ENCODE data around the gene MACIR. TPM values are rescaled to one million over a fixed set of nuclear protein-coding genes. Genes with fewer than 3 reads are reported as not detected.
"Not testable (repeated sequence)": the region's sequence is repeated elsewhere in the genome, so short reads cannot be mapped to it uniquely, and the experiment has no call there.

MACIR gene
- polyA plus RNA-seq, 3 donors = 1.2 to 1.9 (median 1.9) TPM

GRCh38 chr5:103218164-103218563, 40.4 kb upstream of the MACIR start:
- no CpG with 5 or more reads among the region's 5 CpGs for WGBS (ENCODE audit: insufficient coverage)
- no peak for DNase-seq
- peaks cover 4% of the 10 kb centered on the region for H3K4me1 Mint-ChIP-seq
- no peak overlapping the region for H3K4me3 ChIP-seq (replicated peaks in 1 of 3; ENCODE audit: low read depth in 2 of 3, low read length in 3 of 3)
- H3K9me3 ChIP-seq (replicated peaks in 1 of 2; ENCODE audit: control insufficient read depth in 1 of 2, insufficient read depth in 1 of 2, low read length in 2 of 2) = no peaks in the 10 kb centered on the region
- H3K9me3 Mint-ChIP-seq = peaks cover 0 to 7% (median 2%) of the 10 kb centered on the region in 7 donors
- no peaks in the 10 kb centered on the region for H3K27me3 ChIP-seq (ENCODE audit: control insufficient read depth in 2 of 2, insufficient read depth in 2 of 2, low read length in 2 of 2)
- H3K4me2 ChIP-seq (replicated peaks; ENCODE audit: extremely low read depth, low read length, poor library complexity, severe bottlenecking) = no peak overlapping the region
- no peak overlapping the region for H3K27ac Mint-ChIP-seq
- no peak overlapping the region for H3K4me3 Mint-ChIP-seq
- H3K79me2 ChIP-seq (ENCODE audit: insufficient read depth, low read length) = no peaks in the 10 kb centered on the region
- H3K9ac ChIP-seq (ENCODE audit: insufficient read depth, low read length, poor library complexity, severe bottlenecking) = no peak overlapping the region
- H2AFZ ChIP-seq (ENCODE audit: insufficient read depth, low read depth, low read length, poor library complexity, severe bottlenecking) = no peak overlapping the region
- no peaks in the 10 kb centered on the region for H3K4me1 ChIP-seq (ENCODE audit: control insufficient read depth in 1 of 2, insufficient read depth in 2 of 2, low read length in 2 of 2)
- no peaks in the 10 kb centered on the region for H4K20me1 ChIP-seq (ENCODE audit: insufficient read depth, low read length)
- H3K27me3 Mint-ChIP-seq (ENCODE audit: low read depth in 3 of 3) = no peaks in the 10 kb centered on the region
- no peak for TF ChIP-seq CTCF (IDR thresholded peaks at IDR 0.05)
- no peak overlapping the region for H3K27ac ChIP-seq (ENCODE audit: low read depth in 1 of 2, low read length in 2 of 2)
- intact Hi-C loops (cut with micrococcal nuclease) = no loop called here
- H3K36me3 ChIP-seq (replicated peaks in 1 of 2; ENCODE audit: control insufficient read depth in 1 of 2, insufficient read depth in 2 of 2, low read length in 2 of 2) = no peaks in the 10 kb centered on the region
- peaks cover 2 to 4% of the 10 kb centered on the region in 2 donors for H3K36me3 Mint-ChIP-seq

- H3K27me3 Mint-ChIP-seq (ENCODE audit: low read depth in 3 of 3); H3K4me3 ChIP-seq (replicated peaks in 1 of 3; ENCODE audit: low read depth in 2 of 3, low read length in 3 of 3); H3K36me3 ChIP-seq (replicated peaks in 1 of 2; ENCODE audit: control insufficient read depth in 1 of 2, insufficient read depth in 2 of 2, low read length in 2 of 2); intact Hi-C loops (cut with micrococcal nuclease); H3K79me2 ChIP-seq (ENCODE audit: insufficient read depth, low read length); H3K4me1 Mint-ChIP-seq; H4K20me1 ChIP-seq (ENCODE audit: insufficient read depth, low read length); H3K4me1 ChIP-seq (ENCODE audit: control insufficient read depth in 1 of 2, insufficient read depth in 2 of 2, low read length in 2 of 2); H3K4me3 Mint-ChIP-seq; H3K27me3 ChIP-seq (ENCODE audit: control insufficient read depth in 2 of 2, insufficient read depth in 2 of 2, low read length in 2 of 2); H2AFZ ChIP-seq (ENCODE audit: insufficient read depth, low read depth, low read length, poor library complexity, severe bottlenecking); H3K9ac ChIP-seq (ENCODE audit: insufficient read depth, low read length, poor library complexity, severe bottlenecking); DNase-seq; H3K27ac ChIP-seq (ENCODE audit: low read depth in 1 of 2, low read length in 2 of 2); H3K36me3 Mint-ChIP-seq; H3K4me2 ChIP-seq (replicated peaks; ENCODE audit: extremely low read depth, low read length, poor library complexity, severe bottlenecking); H3K27ac Mint-ChIP-seq; H3K9me3 ChIP-seq (replicated peaks in 1 of 2; ENCODE audit: control insufficient read depth in 1 of 2, insufficient read depth in 1 of 2, low read length in 2 of 2); H3K9me3 Mint-ChIP-seq: not testable (repeated sequence)
- no CpG with 5 or more reads among the region's 2 CpGs for WGBS (ENCODE audit: insufficient coverage)
These were observed 39.5 kb upstream of the MACIR start for GRCh38 chr5:103219074-103219473.
